ENCODE results near the gene NADK2. TPM values are rescaled to one million over a fixed set of nuclear protein-coding genes. Genes with fewer than 3 reads are reported as not detected.
"Not testable (repeated sequence)": the region's sequence is repeated elsewhere in the genome, so short reads cannot be mapped to it uniquely, and the experiment has no call there.

Gene NADK2
- polyA plus RNA-seq, 1 of the 3 experiments (the other 2 are of a cell fraction), result 7.6 TPM

DNA sequence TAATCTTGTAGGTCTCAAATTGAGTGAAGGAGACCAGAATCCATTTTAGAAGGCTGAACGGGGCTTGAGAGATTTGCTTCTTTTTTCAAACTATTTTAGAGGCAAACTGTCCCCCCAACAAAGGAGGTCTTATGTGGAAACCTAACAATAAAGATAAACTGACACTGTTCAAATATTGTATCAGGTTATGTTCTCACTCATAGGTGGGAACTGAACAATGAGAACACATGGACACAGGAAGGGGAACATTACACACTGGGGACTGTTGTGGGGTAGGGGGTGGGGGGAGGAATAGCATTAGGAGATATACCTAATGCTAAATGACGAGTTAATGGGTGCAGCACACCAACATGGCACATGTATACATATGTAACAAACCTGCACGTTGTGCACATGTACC, 42.9 kb downstream of the NADK2 start:
- H2AFZ ChIP-seq (ENCODE audit: low read depth); POLR2A ChIA-PET; H3K9ac ChIP-seq; H3K4me2 ChIP-seq; H3K79me2 ChIP-seq (ENCODE audit: insufficient read depth); H3K4me1 ChIP-seq (ENCODE audit: control insufficient read depth in 1 of 2, insufficient read depth in 2 of 2, low read depth in 1 of 2, low read length in 1 of 2); H3K27ac ChIP-seq (ENCODE audit: low read depth in 2 of 2, low read length in 1 of 2); H3K9me2 ChIP-seq; H3K4me3 ChIP-seq (ENCODE audit: low read depth in 2 of 2, low read length in 1 of 2); H3K27me3 ChIP-seq (ENCODE audit: insufficient read depth); H4K20me1 ChIP-seq (ENCODE audit: insufficient read depth); DNase-seq; H3K9me3 ChIP-seq: not testable (repeated sequence)
- CTCF ChIA-PET, result interaction anchor here (0.6 kb wide), 1 partner anchor 438 kb away, joined by 3 read pairs; no protein-coding TSS in a partner anchor
- Histone ChIP-seq H3K36me3 (replicated peaks in 1 of 2; ENCODE audit: control insufficient read depth in 1 of 2, insufficient read depth in 2 of 2, low read length in 1 of 2) (peaks cover 59 to 62% of the 10 kb centered on the region in 2 experiments), H3F3A (replicated peaks; ENCODE audit: insufficient read depth) (peaks cover 11% of the 10 kb centered on the region)
- 87% methylated on average over 3 of the region's 3 CpGs for WGBS (ENCODE audit: low lambda C conversion rate)

DNA sequence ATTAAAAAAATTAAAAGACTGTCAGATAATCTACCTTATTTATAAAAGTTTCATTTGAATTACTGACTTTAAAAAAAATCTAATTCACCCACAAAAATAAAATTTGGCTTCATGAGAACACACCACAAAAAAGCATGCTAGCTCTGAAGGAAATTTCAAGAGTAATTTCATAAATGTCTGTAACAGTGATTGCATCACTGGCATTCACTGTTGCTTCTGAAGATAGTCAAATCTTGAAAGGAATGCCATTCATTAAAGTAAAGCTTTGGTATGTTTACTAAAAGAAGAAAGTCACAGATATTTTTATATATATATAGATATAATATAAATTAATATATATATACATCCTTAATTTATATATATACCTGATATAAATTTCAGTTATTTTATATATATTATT, 43.4 kb downstream of the NADK2 start:
- Histone ChIP-seq H3K79me2 (ENCODE audit: insufficient read depth) (no peaks in the 10 kb centered on the region), H3K9me3 (no peaks in the 10 kb centered on the region), H3F3A (replicated peaks; ENCODE audit: insufficient read depth) (peaks cover 11% of the 10 kb centered on the region), H3K9me2 (no peaks in the 10 kb centered on the region), H3K27me3 (ENCODE audit: insufficient read depth) (no peaks in the 10 kb centered on the region), H3K4me3 (ENCODE audit: low read depth in 2 of 2, low read length in 1 of 2) (no peak overlapping the region), H3K4me1 (ENCODE audit: control insufficient read depth in 1 of 2, insufficient read depth in 2 of 2, low read depth in 1 of 2, low read length in 1 of 2) (peaks cover 0 to 3% of the 10 kb centered on the region in 2 experiments; a peak in 2 of 4 replicates), H4K20me1 (ENCODE audit: insufficient read depth) (no peaks in the 10 kb centered on the region), H3K9ac (no peak overlapping the region), H3K4me2 (no peak overlapping the region), H3K27ac (ENCODE audit: low read depth in 2 of 2, low read length in 1 of 2) (no peak overlapping the region), H2AFZ (ENCODE audit: low read depth) (no peak overlapping the region), H3K36me3 (replicated peaks in 1 of 2; ENCODE audit: control insufficient read depth in 1 of 2, insufficient read depth in 2 of 2, low read length in 1 of 2) (peaks cover 62% of the 10 kb centered on the region in 2 experiments)
- ChIA-PET POLR2A (no interaction called here), CTCF (interaction anchor here (0.6 to 1.5 kb wide), 2 partner anchors 20 to 439 kb away, joined by 3 to 4 read pairs; no protein-coding TSS in a partner anchor)
- TF ChIP-seq RXRA (IDR thresholded peaks at IDR 0.05; ENCODE audit: borderline replicate concordance, low read depth) (no peak), YY1 (IDR thresholded peaks at IDR 0.05; ENCODE audit: low read depth) (no peak), RCOR1 (IDR thresholded peaks at IDR 0.05; ENCODE audit: low read length) (no peak), GATA2 (CRISPR knock-in tag; IDR thresholded peaks at IDR 0.05) (no peak), JUND (IDR thresholded peaks at IDR 0.05) (no peak), SIN3A (IDR thresholded peaks at IDR 0.05; ENCODE audit: borderline replicate concordance, low read depth, low read length) (no peak), CHD2 (IDR thresholded peaks at IDR 0.05; ENCODE audit: low read length, partially characterized antibody) (no peak), RFX5 (IDR thresholded peaks at IDR 0.05; ENCODE audit: low read length) (no peak), EZH2phosphoT487 (IDR thresholded peaks at IDR 0.05; ENCODE audit: borderline replicate concordance, low read depth) (no peak), FOXM1 (IDR thresholded peaks at IDR 0.05; ENCODE audit: low read depth) (no peak), MEF2A (IDR thresholded peaks at IDR 0.05; ENCODE audit: borderline replicate concordance, low read depth) (no peak), RAD21 (IDR thresholded peaks at IDR 0.05; ENCODE audit: low read length) (no peak)
- TF ChIP-seq, protein P1, sequence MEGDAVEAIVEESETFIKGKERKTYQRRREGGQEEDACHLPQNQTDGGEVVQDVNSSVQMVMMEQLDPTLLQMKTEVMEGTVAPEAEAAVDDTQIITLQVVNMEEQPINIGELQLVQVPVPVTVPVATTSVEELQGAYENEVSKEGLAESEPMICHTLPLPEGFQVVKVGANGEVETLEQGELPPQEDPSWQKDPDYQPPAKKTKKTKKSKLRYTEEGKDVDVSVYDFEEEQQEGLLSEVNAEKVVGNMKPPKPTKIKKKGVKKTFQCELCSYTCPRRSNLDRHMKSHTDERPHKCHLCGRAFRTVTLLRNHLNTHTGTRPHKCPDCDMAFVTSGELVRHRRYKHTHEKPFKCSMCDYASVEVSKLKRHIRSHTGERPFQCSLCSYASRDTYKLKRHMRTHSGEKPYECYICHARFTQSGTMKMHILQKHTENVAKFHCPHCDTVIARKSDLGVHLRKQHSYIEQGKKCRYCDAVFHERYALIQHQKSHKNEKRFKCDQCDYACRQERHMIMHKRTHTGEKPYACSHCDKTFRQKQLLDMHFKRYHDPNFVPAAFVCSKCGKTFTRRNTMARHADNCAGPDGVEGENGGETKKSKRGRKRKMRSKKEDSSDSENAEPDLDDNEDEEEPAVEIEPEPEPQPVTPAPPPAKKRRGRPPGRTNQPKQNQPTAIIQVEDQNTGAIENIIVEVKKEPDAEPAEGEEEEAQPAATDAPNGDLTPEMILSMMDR (IDR thresholded peaks at IDR 0.05), result no peak
- TF ChIP-seq, protein P2, sequence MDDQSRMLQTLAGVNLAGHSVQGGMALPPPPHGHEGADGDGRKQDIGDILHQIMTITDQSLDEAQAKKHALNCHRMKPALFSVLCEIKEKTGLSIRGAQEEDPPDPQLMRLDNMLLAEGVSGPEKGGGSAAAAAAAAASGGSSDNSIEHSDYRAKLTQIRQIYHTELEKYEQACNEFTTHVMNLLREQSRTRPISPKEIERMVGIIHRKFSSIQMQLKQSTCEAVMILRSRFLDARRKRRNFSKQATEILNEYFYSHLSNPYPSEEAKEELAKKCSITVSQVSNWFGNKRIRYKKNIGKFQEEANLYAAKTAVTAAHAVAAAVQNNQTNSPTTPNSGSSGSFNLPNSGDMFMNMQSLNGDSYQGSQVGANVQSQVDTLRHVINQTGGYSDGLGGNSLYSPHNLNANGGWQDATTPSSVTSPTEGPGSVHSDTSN (IDR thresholded peaks at IDR 0.05), result no peak
- TF ChIP-seq, protein P3, sequence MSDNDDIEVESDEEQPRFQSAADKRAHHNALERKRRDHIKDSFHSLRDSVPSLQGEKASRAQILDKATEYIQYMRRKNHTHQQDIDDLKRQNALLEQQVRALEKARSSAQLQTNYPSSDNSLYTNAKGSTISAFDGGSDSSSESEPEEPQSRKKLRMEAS (IDR thresholded peaks at IDR 0.05; ENCODE audit: low read depth), result no peak
- TF ChIP-seq, protein P4, sequence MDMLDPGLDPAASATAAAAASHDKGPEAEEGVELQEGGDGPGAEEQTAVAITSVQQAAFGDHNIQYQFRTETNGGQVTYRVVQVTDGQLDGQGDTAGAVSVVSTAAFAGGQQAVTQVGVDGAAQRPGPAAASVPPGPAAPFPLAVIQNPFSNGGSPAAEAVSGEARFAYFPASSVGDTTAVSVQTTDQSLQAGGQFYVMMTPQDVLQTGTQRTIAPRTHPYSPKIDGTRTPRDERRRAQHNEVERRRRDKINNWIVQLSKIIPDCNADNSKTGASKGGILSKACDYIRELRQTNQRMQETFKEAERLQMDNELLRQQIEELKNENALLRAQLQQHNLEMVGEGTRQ (IDR thresholded peaks at IDR 0.05; ENCODE audit: borderline replicate concordance, low read depth, low read length), result no peak
- DNase-seq, result no peak
